Mucosa of rectum (tissue), 2 donors: ENCODE data around the gene TP53BP1.
"Not testable (repeated sequence)": the region's sequence is repeated elsewhere in the genome, so short reads cannot be mapped to it uniquely, and the experiment has no call there.

ENCODE experiments used
- H3K27ac ChIP-seq, 2 donors: one replicate each; pipeline ENCODE4 v1.7.0; 2013; ENCODE audit warnings: inconsistent platforms in 2 of 2, low read depth in 2 of 2, low read length in 2 of 2
- H3K27me3 ChIP-seq, 2 donors: one replicate each; pipeline ENCODE4 v1.7.0; 2013; ENCODE audit warnings: low read length in 2 of 2; ENCODE audit not compliant: control insufficient read depth in 2 of 2, insufficient read depth in 2 of 2
- H3K36me3 ChIP-seq, 2 donors: one replicate each; pipeline ENCODE4 v1.7.0; 2013; ENCODE audit warnings: low read length in 2 of 2; ENCODE audit not compliant: control insufficient read depth in 2 of 2, insufficient read depth in 2 of 2
- H3K4me1 ChIP-seq, 2 donors: one replicate each; pipeline ENCODE4 v1.7.0; 2013; ENCODE audit warnings: low read length in 2 of 2, mild to moderate bottlenecking in 1 of 2; ENCODE audit not compliant: control insufficient read depth in 2 of 2, insufficient read depth in 2 of 2
- H3K4me3 ChIP-seq, 2 donors: one replicate each; pipeline ENCODE4 v1.7.0; 2013; ENCODE audit warnings: low read length in 2 of 2
- H3K9ac ChIP-seq, 2 donors: one replicate each; pipeline ENCODE4 v1.7.0; 2013; ENCODE audit warnings: low read length in 2 of 2, low read depth in 1 of 2, mild to moderate bottlenecking in 1 of 2
- H3K9me3 ChIP-seq, 2 donors: one replicate each; pipeline ENCODE4 v1.7.0; 2013; ENCODE audit warnings: low read length in 2 of 2; ENCODE audit not compliant: control insufficient read depth in 2 of 2
- donor health status: healthy.
- donor health status: Normal muscosa, but diverticular disease.

Gene TP53BP1, protein sequence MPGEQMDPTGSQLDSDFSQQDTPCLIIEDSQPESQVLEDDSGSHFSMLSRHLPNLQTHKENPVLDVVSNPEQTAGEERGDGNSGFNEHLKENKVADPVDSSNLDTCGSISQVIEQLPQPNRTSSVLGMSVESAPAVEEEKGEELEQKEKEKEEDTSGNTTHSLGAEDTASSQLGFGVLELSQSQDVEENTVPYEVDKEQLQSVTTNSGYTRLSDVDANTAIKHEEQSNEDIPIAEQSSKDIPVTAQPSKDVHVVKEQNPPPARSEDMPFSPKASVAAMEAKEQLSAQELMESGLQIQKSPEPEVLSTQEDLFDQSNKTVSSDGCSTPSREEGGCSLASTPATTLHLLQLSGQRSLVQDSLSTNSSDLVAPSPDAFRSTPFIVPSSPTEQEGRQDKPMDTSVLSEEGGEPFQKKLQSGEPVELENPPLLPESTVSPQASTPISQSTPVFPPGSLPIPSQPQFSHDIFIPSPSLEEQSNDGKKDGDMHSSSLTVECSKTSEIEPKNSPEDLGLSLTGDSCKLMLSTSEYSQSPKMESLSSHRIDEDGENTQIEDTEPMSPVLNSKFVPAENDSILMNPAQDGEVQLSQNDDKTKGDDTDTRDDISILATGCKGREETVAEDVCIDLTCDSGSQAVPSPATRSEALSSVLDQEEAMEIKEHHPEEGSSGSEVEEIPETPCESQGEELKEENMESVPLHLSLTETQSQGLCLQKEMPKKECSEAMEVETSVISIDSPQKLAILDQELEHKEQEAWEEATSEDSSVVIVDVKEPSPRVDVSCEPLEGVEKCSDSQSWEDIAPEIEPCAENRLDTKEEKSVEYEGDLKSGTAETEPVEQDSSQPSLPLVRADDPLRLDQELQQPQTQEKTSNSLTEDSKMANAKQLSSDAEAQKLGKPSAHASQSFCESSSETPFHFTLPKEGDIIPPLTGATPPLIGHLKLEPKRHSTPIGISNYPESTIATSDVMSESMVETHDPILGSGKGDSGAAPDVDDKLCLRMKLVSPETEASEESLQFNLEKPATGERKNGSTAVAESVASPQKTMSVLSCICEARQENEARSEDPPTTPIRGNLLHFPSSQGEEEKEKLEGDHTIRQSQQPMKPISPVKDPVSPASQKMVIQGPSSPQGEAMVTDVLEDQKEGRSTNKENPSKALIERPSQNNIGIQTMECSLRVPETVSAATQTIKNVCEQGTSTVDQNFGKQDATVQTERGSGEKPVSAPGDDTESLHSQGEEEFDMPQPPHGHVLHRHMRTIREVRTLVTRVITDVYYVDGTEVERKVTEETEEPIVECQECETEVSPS (N-terminal part only)

GRCh38 chr15:43492673-43493601, at the start of gene TP53BP1:
TP53BP1 (minus strand) TSS chr15:43493156; CDS start chr15:43493043, 113 bp downstream.
- H3K36me3 ChIP-seq, result peaks cover 6 to 7% of the 10 kb centered on the region in 2 donors
- no peaks in the 10 kb centered on the region for H3K27me3 ChIP-seq
- H3K4me1 ChIP-seq, result peaks cover 8 to 13% of the 10 kb centered on the region in 2 donors
- no peaks in the 10 kb centered on the region for H3K9me3 ChIP-seq
- peak within 1 kb of the TSS; percentile 81 to 98 for H3K4me3 ChIP-seq
- peak within 1 kb of the TSS; percentile 60 to 87 for H3K9ac ChIP-seq
- peak within 1 kb of the TSS; percentile 76 to 78 for H3K27ac ChIP-seq

DNA sequence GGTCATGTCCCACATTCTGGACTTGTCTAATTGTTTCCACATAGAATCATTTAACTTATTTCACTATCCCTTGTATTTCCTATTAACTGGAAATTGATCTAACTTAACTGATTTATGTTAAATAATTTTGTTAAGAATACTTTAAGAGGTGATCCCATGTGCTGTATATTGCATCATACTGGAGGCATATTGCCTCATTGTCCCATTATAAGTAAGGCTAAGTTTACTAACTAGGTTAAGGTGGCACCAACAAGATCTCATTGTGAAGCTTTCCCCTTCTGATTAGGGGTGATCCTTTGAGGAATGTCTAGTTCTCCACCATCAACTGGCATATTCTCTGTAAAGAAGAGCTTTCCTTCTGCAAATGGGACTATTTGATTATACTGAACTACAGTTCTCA, 48.8 kb upstream of the TP53BP1 start:
- H3K27me3 ChIP-seq, result no peaks in the 10 kb centered on the region
- no peaks in the 10 kb centered on the region for H3K9me3 ChIP-seq

DNA sequence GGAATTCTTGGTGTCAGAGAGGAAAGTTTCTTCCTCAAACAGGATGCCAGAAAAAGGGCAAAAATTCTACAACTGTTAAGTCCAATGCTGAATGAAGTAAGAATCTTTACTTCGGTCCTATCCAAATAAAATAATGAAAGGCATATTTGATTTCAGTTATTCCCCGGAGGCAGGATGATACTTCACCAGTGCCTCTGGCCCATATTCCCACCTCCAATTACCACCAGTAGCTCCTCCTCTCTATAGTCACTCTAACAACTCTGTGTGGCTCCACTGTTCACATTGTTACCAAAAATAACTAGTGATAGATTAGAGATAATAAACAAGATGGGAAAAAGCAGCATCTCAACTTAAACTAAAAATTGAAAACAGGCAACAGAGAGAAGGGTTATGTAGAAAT, 45.1 kb upstream of the TP53BP1 start:
- Histone ChIP-seq H3K27me3 (no peaks in the 10 kb centered on the region), H3K4me1 (peaks cover 0 to 3% of the 10 kb centered on the region in 2 donors), H3K9me3 (no peaks in the 10 kb centered on the region), H3K36me3 (peaks cover 10 to 16% of the 10 kb centered on the region in 2 donors), H3K9ac (no peak overlapping the region), H3K27ac (no peak overlapping the region), H3K4me3 (no peak overlapping the region)

More for the DNA sequence above, 48.8 kb upstream of the TP53BP1 start:
- no peak overlapping the region for H3K27ac ChIP-seq
- peaks cover 0 to 3% of the 10 kb centered on the region in 2 donors for H3K36me3 ChIP-seq
- no peaks in the 10 kb centered on the region for H3K4me1 ChIP-seq
- H3K4me3 ChIP-seq, result no peak overlapping the region
- no peak overlapping the region for H3K9ac ChIP-seq

GRCh38 chr15:43534897-43535296, 41.9 kb upstream of the TP53BP1 start:
- Histone ChIP-seq H3K4me3 (no peak overlapping the region), H3K9ac (no peak overlapping the region), H3K4me1 (peaks cover 0 to 3% of the 10 kb centered on the region in 2 donors), H3K27ac (no peak overlapping the region), H3K9me3 (no peaks in the 10 kb centered on the region), H3K36me3 (peaks cover 10 to 16% of the 10 kb centered on the region in 2 donors), H3K27me3 (no peaks in the 10 kb centered on the region)

DNA sequence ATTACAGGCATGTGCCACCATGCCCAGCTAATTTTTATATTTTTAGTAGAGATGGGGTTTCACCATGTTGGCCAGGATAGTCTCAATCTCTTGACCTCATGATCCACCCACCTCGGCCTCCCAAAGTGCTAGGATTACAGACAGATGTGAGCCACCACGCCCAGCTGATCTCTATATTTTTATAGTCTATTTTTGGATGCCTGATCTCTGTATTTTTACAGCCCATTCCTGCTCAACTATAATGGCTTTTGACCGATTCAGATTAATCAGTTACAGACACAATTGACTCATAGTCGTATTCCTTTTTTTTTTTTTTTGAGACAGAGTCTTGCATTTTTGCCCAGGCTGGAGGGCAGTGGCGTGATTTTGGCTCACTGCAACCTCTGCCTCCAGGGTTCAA, 39.9 kb upstream of the TP53BP1 start:
- not testable (repeated sequence) for H3K4me1 ChIP-seq, H3K9me3 ChIP-seq, H3K4me3 ChIP-seq, H3K27me3 ChIP-seq, H3K9ac ChIP-seq, H3K27ac ChIP-seq
- peaks cover 8 to 16% of the 10 kb centered on the region in 2 donors for H3K36me3 ChIP-seq

DNA sequence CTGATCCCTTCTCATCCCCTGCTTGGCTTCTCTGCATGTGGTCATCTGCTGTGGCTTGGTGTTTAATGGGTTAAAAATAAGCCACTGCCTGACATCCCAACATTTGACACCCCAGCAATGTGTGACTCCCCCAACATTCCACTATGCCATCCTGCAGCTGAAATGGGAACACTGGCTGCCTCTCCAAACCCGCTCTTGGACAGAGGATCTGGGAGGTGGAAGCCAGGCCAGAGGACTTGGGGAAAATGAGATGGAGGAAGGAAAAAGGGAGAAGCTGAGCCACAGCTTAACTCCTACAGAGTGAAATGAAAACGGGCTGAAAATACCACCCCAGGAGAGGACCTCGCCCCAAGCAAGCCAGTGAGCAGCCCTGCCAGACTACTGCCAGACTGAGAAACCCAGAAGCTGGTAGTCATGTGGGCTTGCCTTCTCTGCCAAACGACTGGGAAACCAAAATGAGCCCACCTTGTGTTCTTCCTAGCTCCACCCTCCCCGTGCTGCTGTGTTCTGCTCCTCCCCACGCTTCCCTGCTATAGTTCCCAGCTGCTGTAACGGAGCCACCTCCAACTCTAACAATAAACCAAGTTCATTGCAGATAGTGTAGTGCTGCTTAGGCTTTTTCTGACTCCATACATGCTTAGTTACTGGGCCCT, 38.2 kb upstream of the TP53BP1 start:
- Histone ChIP-seq H3K27me3 (no peaks in the 10 kb centered on the region), H3K36me3 (peaks cover 8 to 16% of the 10 kb centered on the region in 2 donors), H3K9me3 (no peaks in the 10 kb centered on the region), H3K27ac (no peak overlapping the region), H3K4me3 (no peak overlapping the region), H3K4me1 (peaks cover 0 to 3% of the 10 kb centered on the region in 2 donors), H3K9ac (no peak overlapping the region)

GRCh38 chr15:43529587-43530345, 36.8 kb upstream of the TP53BP1 start:
- no peak overlapping the region for H3K9ac ChIP-seq
- no peaks in the 10 kb centered on the region for H3K27me3 ChIP-seq
- H3K4me1 ChIP-seq, result peaks cover 0 to 3% of the 10 kb centered on the region in 2 donors
- no peak overlapping the region for H3K27ac ChIP-seq
- H3K36me3 ChIP-seq, result peaks cover 2 to 13% of the 10 kb centered on the region in 2 donors
- H3K4me3 ChIP-seq, result no peak overlapping the region
- H3K9me3 ChIP-seq, result no peaks in the 10 kb centered on the region

DNA sequence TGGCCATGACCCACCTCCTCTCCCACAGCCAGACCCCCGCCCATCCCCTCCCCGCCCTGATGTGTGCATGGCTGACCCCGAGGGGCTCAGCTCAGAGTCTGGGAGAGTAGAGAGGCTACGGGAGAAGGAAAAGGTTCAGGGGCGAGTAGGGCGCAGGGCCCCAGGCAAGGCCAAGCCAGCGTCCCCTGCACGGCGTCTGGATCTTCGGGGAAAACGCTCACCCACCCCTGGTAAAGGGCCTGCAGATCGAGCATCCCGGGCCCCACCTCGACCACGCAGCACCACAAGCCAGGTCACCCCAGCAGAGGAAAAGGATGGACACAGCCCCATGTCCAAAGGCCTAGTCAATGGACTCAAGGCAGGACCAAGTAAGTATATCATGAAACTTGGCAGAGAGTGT, 36.2 kb upstream of the TP53BP1 start:
- H3K9ac ChIP-seq, result no peak overlapping the region
- peaks cover 0 to 6% of the 10 kb centered on the region in 2 donors for H3K36me3 ChIP-seq
- H3K9me3 ChIP-seq, result no peaks in the 10 kb centered on the region
- peaks cover 0 to 3% of the 10 kb centered on the region in 2 donors for H3K4me1 ChIP-seq
- no peak overlapping the region for H3K27ac ChIP-seq
- no peaks in the 10 kb centered on the region for H3K27me3 ChIP-seq
- no peak overlapping the region for H3K4me3 ChIP-seq
